HepG2 (cell line): ENCODE measurements around the gene ADGRG6.

ENCODE experiments used
- CENPX ChIP-seq: sonication (generic); formaldehyde crosslinking; IDR thresholded peaks from 2 replicates; pipeline ENCODE4 v1.9.0; 2021; ENCODE audit warnings: mild to moderate bottlenecking, missing genetic modification reagents, moderate library complexity
- HNRNPL ChIP-seq: fragments of 200-400 bp; formaldehyde crosslinking; IDR thresholded peaks from 2 replicates; pipeline ENCODE4 v1.6.1; 2017; ENCODE audit warnings: mild to moderate bottlenecking, low read depth, low read length
- KDM1A ChIP-seq: IDR thresholded peaks from 2 replicates; pipeline ENCODE4 v1.6.1; 2016; ENCODE audit warnings: missing compliant biosample characterization
- MXI1 ChIP-seq: IDR thresholded peaks from 3 replicates; pipeline ENCODE4 v1.6.1; 2012; ENCODE audit warnings: low read depth, low read length, inconsistent platforms, borderline replicate concordance
- MYC ChIP-seq: sonication (generic); formaldehyde crosslinking; IDR thresholded peaks from 2 replicates; pipeline ENCODE4 v1.9.0; 2021; ENCODE audit warnings: missing genetic modification reagents, borderline replicate concordance
- POLR2AphosphoS5 ChIP-seq: IDR thresholded peaks from 2 replicates; pipeline ENCODE4 v1.6.1; 2012; ENCODE audit warnings: low read depth, low read length
- TCF12 ChIP-seq, 2 experiments: fragments of 450-650 bp in 1 of 2; sonication (generic) in 1 of 2; formaldehyde crosslinking in 1 of 2; IDR thresholded peaks; 2 replicates each; pipeline versions ENCODE4 v1.6.1 to v1.8.0; 2017 to 2022; ENCODE audit warnings: antibody characterized with exemption in 1 of 2, mild to moderate bottlenecking in 1 of 2, missing genetic modification reagents in 1 of 2, moderate library complexity in 1 of 2
- TCF7 ChIP-seq: sonication (generic); IDR thresholded peaks from 2 replicates; pipeline ENCODE4 v1.6.1; 2016; ENCODE audit warnings: antibody characterized with exemption, low read depth
- YY1 ChIP-seq: IDR thresholded peaks from 2 replicates; pipeline ENCODE4 v1.6.1; 2011; ENCODE audit warnings: low read length, low read depth, moderate library complexity, mild to moderate bottlenecking; ENCODE audit not compliant: insufficient read depth, insufficient replicate concordance
- ZNF263 ChIP-seq: sonication (generic); formaldehyde crosslinking; IDR thresholded peaks from 2 replicates; pipeline ENCODE4 v1.4.0; 2020; ENCODE audit warnings: missing genetic modification reagents
- ZNF292 ChIP-seq: sonication (generic); formaldehyde crosslinking; IDR thresholded peaks from 2 replicates; pipeline ENCODE4 v1.8.1; 2022; ENCODE audit warnings: mild to moderate bottlenecking, low read depth, missing genetic modification reagents, borderline replicate concordance
- ZNF33B ChIP-seq: sonication (generic); formaldehyde crosslinking; IDR thresholded peaks from 2 replicates; pipeline ENCODE4 v1.5.1; 2020; ENCODE audit warnings: mild to moderate bottlenecking, missing genetic modification reagents
- TF ChIP-seq, protein P1 (sequence below), 2 experiments: IDR thresholded peaks; 2 replicates each; pipeline ENCODE4 v1.6.1; 2011 to 2012; ENCODE audit warnings: low read length in 2 of 2, borderline replicate concordance in 1 of 2, low read depth in 1 of 2, mild to moderate bottlenecking in 1 of 2, moderate library complexity in 1 of 2
- TF ChIP-seq, protein P2 (sequence below): sonication (generic); formaldehyde crosslinking; IDR thresholded peaks from 2 replicates; pipeline ENCODE4 v1.4.0; 2020; ENCODE audit warnings: missing genetic modification reagents

DNA sequence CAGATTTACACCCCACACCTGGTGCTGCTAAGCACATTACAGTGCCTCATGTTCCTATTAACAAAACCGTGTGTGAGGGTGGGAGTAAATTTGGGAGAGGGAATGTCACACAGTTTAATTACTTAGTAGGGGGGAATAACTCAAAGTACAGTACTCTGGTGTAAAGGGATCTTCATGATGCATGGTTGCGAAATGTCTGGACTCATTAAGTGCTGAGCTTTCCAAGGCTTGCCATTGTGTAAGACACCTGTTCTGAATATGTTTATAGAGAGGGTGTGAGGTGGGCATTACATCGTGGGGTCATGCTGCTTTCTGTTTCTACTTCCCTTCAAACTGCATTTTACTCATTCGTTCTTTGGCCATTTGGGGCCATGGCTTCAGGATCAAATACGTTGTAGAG is 181.2 kb downstream of the ADGRG6 start:
- TF ChIP-seq MXI1 (no peak), TCF7 (no peak), HNRNPL (no peak), MYC (no peak), TCF12 (IDR thresholded peaks at IDR 0.05) (no peak), TCF12 (CRISPR knock-in tag; IDR thresholded peaks at IDR 0.05) (no peak), YY1 (no peak), ZNF263 (no peak), POLR2AphosphoS5 (no peak), ZNF33B (CRISPR knock-in tag) (no peak), ZNF292 (CRISPR knock-in tag) (no peak), CENPX (CRISPR knock-in tag) (no peak), KDM1A (CRISPR knock-in tag) (no peak)
- TF ChIP-seq, protein P1, sequence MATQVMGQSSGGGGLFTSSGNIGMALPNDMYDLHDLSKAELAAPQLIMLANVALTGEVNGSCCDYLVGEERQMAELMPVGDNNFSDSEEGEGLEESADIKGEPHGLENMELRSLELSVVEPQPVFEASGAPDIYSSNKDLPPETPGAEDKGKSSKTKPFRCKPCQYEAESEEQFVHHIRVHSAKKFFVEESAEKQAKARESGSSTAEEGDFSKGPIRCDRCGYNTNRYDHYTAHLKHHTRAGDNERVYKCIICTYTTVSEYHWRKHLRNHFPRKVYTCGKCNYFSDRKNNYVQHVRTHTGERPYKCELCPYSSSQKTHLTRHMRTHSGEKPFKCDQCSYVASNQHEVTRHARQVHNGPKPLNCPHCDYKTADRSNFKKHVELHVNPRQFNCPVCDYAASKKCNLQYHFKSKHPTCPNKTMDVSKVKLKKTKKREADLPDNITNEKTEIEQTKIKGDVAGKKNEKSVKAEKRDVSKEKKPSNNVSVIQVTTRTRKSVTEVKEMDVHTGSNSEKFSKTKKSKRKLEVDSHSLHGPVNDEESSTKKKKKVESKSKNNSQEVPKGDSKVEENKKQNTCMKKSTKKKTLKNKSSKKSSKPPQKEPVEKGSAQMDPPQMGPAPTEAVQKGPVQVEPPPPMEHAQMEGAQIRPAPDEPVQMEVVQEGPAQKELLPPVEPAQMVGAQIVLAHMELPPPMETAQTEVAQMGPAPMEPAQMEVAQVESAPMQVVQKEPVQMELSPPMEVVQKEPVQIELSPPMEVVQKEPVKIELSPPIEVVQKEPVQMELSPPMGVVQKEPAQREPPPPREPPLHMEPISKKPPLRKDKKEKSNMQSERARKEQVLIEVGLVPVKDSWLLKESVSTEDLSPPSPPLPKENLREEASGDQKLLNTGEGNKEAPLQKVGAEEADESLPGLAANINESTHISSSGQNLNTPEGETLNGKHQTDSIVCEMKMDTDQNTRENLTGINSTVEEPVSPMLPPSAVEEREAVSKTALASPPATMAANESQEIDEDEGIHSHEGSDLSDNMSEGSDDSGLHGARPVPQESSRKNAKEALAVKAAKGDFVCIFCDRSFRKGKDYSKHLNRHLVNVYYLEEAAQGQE (IDR thresholded peaks at IDR 0.05; ENCODE audit: borderline replicate concordance in 1 of 2, low read depth in 1 of 2, low read length in 2 of 2): no peak
- TF ChIP-seq, protein P2, sequence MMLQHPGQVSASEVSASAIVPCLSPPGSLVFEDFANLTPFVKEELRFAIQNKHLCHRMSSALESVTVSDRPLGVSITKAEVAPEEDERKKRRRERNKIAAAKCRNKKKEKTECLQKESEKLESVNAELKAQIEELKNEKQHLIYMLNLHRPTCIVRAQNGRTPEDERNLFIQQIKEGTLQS (CRISPR knock-in tag): no peak
